ENCODE data around the gene KDM4C. TPM values are rescaled to one million over a fixed set of nuclear protein-coding genes. Genes with fewer than 3 reads are reported as not detected.

KDM4C gene
- total RNA-seq, 1 donor from 2014 or later = 12.7 TPM

GRCh38 chr9:6884101-6884500 is 126.3 kb downstream of the KDM4C start:
- no peaks in the 10 kb centered on the region for H3K36me3 ChIP-seq
- intact Hi-C loops (cut with DNase I) = no loop called here

GRCh38 chr9:6884990-6885389 is 127.2 kb downstream of the KDM4C start:
- no peak for TF ChIP-seq CTCF (IDR thresholded peaks at IDR 0.05)
- DNase-seq (ENCODE audit: low spot score in 2 of 2) = no peak
- no peaks in the 10 kb centered on the region for H3K9me3 ChIP-seq
- no peaks in the 10 kb centered on the region for H3K36me3 ChIP-seq
- no peaks in the 10 kb centered on the region for H3K27me3 ChIP-seq
- intact Hi-C loops (cut with DNase I) = no loop called here
- H3K27ac ChIP-seq = no peak overlapping the region
- no peaks in the 10 kb centered on the region for H3K4me1 ChIP-seq
- H3K4me3 ChIP-seq = no peak overlapping the region

More at GRCh38 chr9:6884101-6884500, 126.3 kb downstream of the KDM4C start:
- Histone ChIP-seq H3K9me3 (no peaks in the 10 kb centered on the region), H3K4me1 (no peaks in the 10 kb centered on the region), H3K27me3 (no peaks in the 10 kb centered on the region), H3K27ac (no peak overlapping the region), H3K4me3 (no peak overlapping the region)
- no peak for TF ChIP-seq CTCF (IDR thresholded peaks at IDR 0.05)
- DNase-seq (ENCODE audit: low spot score in 2 of 2) = no peak

- Histone ChIP-seq H3K4me3 (no peak overlapping the region), H3K27ac (no peak overlapping the region), H3K36me3 (no peaks in the 10 kb centered on the region), H3K9me3 (no peaks in the 10 kb centered on the region), H3K27me3 (no peaks in the 10 kb centered on the region), H3K4me1 (no peaks in the 10 kb centered on the region)
- intact Hi-C loops (cut with DNase I) = no loop called here
- no peak for DNase-seq (ENCODE audit: low spot score in 2 of 2)
- TF ChIP-seq CTCF (IDR thresholded peaks at IDR 0.05) = no peak
Observed at GRCh38 chr9:6887051-6887450, 129.3 kb downstream of the KDM4C start.

- Histone ChIP-seq H3K9me3 (no peaks in the 10 kb centered on the region), H3K27me3 (no peaks in the 10 kb centered on the region), H3K4me3 (no peak overlapping the region), H3K4me1 (no peaks in the 10 kb centered on the region), H3K36me3 (peaks cover 8 to 10% of the 10 kb centered on the region in 2 donors), H3K27ac (no peak overlapping the region)
- intact Hi-C loops (cut with DNase I) = no loop called here
- no peak for DNase-seq (ENCODE audit: low spot score in 2 of 2)
- no peak for TF ChIP-seq CTCF (IDR thresholded peaks at IDR 0.05)
Observed at GRCh38 chr9:6889868-6890267, 132.1 kb downstream of the KDM4C start.

- intact Hi-C loops (cut with DNase I) = no loop called here
- DNase-seq (ENCODE audit: low spot score in 2 of 2) = no peak
- no peak for TF ChIP-seq CTCF (IDR thresholded peaks at IDR 0.05)
- H3K27ac ChIP-seq = no peak overlapping the region
- H3K27me3 ChIP-seq = no peaks in the 10 kb centered on the region
- no peak overlapping the region for H3K4me3 ChIP-seq
- H3K4me1 ChIP-seq = peaks cover 2 to 3% of the 10 kb centered on the region in 2 donors
- H3K9me3 ChIP-seq = no peaks in the 10 kb centered on the region
- peaks cover 8 to 10% of the 10 kb centered on the region in 2 donors for H3K36me3 ChIP-seq
Observed at GRCh38 chr9:6893350-6894131, 135.8 kb downstream of the KDM4C start.
